Measurements from ENCODE around the gene MAPKAPK2.
"Not testable (repeated sequence)": the region's sequence is repeated elsewhere in the genome, so short reads cannot be mapped to it uniquely, and the experiment has no call there.

DNA sequence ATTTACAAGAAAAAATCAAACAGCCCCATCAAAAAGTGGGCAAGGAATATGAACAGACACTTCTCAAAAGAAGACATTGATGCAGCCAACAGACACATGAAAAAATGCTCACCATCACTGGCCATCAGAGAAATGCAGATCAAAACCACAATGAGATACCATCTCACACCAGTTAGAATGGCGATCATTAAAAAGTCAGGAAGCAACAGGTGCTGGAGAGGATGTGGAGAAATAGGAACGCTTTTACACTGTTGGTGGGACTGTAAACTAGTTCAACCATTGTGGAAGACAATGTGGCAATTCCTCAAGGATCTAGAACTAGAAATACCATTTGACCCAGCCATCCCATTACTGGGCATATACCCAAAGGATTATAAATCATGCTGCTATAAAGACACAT lies 42.6 kb upstream of the MAPKAPK2 start:
- TF ChIP-seq ZNF274 (IDR thresholded peaks at IDR 0.05; ENCODE audit: low read depth, low read length); YY1 (IDR thresholded peaks at IDR 0.05; ENCODE audit: insufficient read depth, insufficient read length); SUZ12 (IDR thresholded peaks at IDR 0.05; ENCODE audit: extremely low read depth, insufficient read depth, insufficient read length): not testable (repeated sequence)
